ENCODE data around the gene ANXA8. TPM values are rescaled to one million over a fixed set of nuclear protein-coding genes. Genes with fewer than 3 reads are reported as not detected.

The ANXA8 gene
- total RNA-seq, 2 donors from 2014 or later: 10.3 to 39.8 TPM

DNA sequence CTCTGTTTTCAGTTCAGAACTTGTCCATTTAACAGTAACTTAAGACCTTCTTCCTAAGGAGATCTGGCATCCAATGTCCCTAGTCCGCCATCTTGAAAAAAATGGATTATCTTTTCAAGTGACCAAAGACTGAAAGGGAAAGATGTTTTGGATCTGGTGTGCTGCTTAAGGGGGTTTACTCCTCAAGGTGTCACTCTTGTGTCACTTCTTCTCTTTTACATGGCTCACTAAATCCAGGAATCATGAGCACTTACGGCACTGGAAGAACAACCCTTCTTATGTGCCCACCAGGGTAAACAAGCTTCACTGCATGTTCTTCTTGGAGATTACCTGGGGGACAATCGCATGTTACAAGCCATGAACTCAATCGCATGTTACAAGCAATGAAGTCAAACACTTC is 43.7 kb downstream of the ANXA8 start:
- no peaks in the 10 kb centered on the region for H3K4me1 ChIP-seq
- H3K4me3 ChIP-seq: no peak overlapping the region
- TF ChIP-seq CTCF (IDR thresholded peaks at IDR 0.05): no peak
- no peaks in the 10 kb centered on the region for H3K27me3 ChIP-seq
- no peak overlapping the region for H3K27ac ChIP-seq
- peaks cover 0 to 5% of the 10 kb centered on the region in 2 donors for H3K9me3 ChIP-seq
- no peak for DNase-seq (ENCODE audit: low spot score)
- H3K36me3 ChIP-seq: no peaks in the 10 kb centered on the region

DNA sequence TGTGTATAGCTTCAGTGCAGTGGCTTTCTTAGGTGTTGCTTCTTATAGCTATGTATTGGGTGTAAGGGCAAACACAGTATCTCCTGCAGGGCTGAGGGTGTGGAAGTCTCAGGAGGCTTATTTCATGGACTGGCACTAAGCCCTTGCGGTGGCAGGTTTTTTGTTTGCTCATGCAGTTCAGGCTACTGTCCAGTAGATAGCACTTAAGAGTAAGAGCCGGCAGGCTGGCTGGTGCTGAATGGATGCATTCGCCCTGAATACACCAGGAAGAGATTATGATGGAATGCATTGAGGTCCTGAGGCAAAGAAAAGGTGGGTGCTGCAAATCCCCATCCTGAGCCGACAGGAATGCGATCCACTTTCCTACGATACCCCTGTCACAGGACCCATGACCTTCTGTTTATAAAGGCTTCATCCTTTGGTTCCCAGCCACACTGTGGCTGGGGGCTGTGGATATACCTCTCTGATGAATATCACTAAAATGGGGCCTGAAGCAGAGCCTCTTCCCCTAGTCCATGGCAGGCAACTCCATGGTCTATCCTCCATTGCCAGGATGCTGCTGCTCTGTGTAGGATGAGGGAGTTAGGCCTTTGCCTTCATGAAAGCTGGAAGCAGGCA is 44.9 kb downstream of the ANXA8 start:
- Histone ChIP-seq H3K27ac (no peak overlapping the region), H3K36me3 (no peaks in the 10 kb centered on the region), H3K9me3 (peaks cover 0 to 9% of the 10 kb centered on the region in 2 donors), H3K27me3 (no peaks in the 10 kb centered on the region), H3K4me1 (no peaks in the 10 kb centered on the region), H3K4me3 (no peak overlapping the region)
- DNase-seq (ENCODE audit: low spot score): no peak
- peak in 1 of 2 donors; percentile 45 for TF ChIP-seq CTCF (IDR thresholded peaks at IDR 0.05)

GRCh38 chr10:47435081-47435480 is 48.8 kb downstream of the ANXA8 start:
- Histone ChIP-seq H3K4me3 (no peak overlapping the region), H3K27ac (no peak overlapping the region), H3K4me1 (no peaks in the 10 kb centered on the region), H3K27me3 (no peaks in the 10 kb centered on the region), H3K9me3 (peaks cover 0 to 9% of the 10 kb centered on the region in 2 donors), H3K36me3 (no peaks in the 10 kb centered on the region)
- DNase-seq (ENCODE audit: low spot score): no peak
- TF ChIP-seq CTCF (IDR thresholded peaks at IDR 0.05): no peak

DNA sequence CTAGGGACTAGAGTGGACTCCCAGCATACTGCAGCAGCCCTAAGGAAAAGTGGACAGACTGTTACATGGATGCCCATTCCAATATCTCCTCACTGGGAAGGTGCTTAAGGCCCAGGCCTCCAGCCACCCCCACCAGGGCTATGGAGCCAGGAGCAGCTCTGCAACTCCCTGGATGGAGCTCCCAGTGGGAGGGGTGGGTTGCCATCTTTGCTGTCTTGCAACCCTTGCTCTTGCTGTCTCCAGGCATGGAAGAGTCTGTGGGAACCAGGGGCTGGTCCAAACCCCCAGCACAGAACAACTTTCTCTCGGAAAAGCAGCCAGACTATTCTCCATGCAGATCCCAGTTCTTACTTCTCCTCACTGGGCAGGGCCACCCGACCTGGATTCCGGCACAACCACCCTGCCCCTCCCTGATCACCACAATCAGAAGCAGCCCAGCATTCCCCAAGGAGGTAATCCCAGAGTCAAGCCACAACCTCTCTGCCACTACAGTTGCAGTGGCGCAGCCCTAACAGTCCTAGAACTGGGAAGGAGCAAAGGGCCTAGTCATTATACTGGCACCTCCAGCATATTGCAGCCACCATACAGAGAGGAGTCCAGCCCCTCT is 58.0 kb downstream of the ANXA8 start:
- H3K36me3 ChIP-seq: no peaks in the 10 kb centered on the region
- no peaks in the 10 kb centered on the region for H3K9me3 ChIP-seq
- peak; percentile 38 for DNase-seq (ENCODE audit: low spot score)
- H3K4me1 ChIP-seq: no peaks in the 10 kb centered on the region
- no peaks in the 10 kb centered on the region for H3K27me3 ChIP-seq
- no peak overlapping the region for H3K4me3 ChIP-seq
- no peak overlapping the region for H3K27ac ChIP-seq
- TF ChIP-seq CTCF (IDR thresholded peaks at IDR 0.05): no peak

- peak; percentile 32 for DNase-seq (ENCODE audit: low spot score)
- Histone ChIP-seq H3K36me3 (no peaks in the 10 kb centered on the region), H3K27ac (no peak overlapping the region), H3K4me3 (no peak overlapping the region), H3K4me1 (no peaks in the 10 kb centered on the region), H3K27me3 (no peaks in the 10 kb centered on the region), H3K9me3 (no peaks in the 10 kb centered on the region)
- TF ChIP-seq CTCF (IDR thresholded peaks at IDR 0.05): no peak
Observed at GRCh38 chr10:47424231-47424630, 59.7 kb downstream of the ANXA8 start.

DNA sequence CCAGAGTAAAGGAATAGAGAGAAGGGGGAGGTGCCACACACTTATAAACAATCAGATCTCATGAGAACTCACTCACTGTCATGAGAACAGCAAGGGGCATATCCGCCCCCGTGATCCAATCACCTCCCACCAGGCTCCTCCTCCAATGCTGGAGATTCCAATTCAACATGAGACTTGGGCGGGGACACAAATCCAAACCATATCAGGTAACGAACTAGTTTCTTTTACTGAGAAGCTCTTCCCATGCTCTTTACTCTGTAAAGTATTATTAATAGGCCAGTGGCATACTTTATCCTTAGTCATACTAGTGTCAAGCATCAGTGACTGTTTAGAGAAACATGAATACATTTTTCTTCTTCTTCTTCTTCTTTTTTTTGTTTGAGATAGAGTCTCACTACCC is 60.4 kb downstream of the ANXA8 start:
- Histone ChIP-seq H3K9me3 (no peaks in the 10 kb centered on the region), H3K4me1 (no peaks in the 10 kb centered on the region), H3K4me3 (no peak overlapping the region), H3K36me3 (no peaks in the 10 kb centered on the region), H3K27ac (no peak overlapping the region), H3K27me3 (no peaks in the 10 kb centered on the region)
- no peak for TF ChIP-seq CTCF (IDR thresholded peaks at IDR 0.05)
- peak; percentile 28 for DNase-seq (ENCODE audit: low spot score)
